Loucy (cell line): Measurements from ENCODE around the gene BACE1.
A peak's percentile ranks its signal among the peaks of the same experiment; 100 is the strongest.

Experiments
- H2AFZ ChIP-seq: fragments of 200-600 bp; sonication (generic); 2 replicates; pipeline ENCODE4 v1.6.0; 2016; ENCODE audit warnings: antibody characterized with exemption, mild to moderate bottlenecking, low read length, moderate library complexity
- H3F3A ChIP-seq: fragments of 200-600 bp; 2 replicates; pipeline ENCODE4 v1.6.0; 2016; ENCODE audit warnings: antibody characterized with exemption, low read depth, mild to moderate bottlenecking
- H3K27me3 ChIP-seq: fragments of 200-600 bp; sonication (generic); 2 replicates; pipeline ENCODE4 v1.6.1; 2014; ENCODE audit warnings: low read length, mild to moderate bottlenecking; ENCODE audit not compliant: insufficient read depth, poor library complexity, severe bottlenecking
- H3K36me3 ChIP-seq: fragments of 200-600 bp; sonication (generic); 2 replicates; pipeline ENCODE4 v1.6.1; 2016; ENCODE audit warnings: low read length; ENCODE audit not compliant: insufficient read depth
- H3K4me1 ChIP-seq: fragments of 200-600 bp; sonication (generic); 2 replicates; pipeline ENCODE4 v1.5.1; 2014; ENCODE audit warnings: low read length, mild to moderate bottlenecking; ENCODE audit not compliant: insufficient read depth, poor library complexity, severe bottlenecking
- H3K4me2 ChIP-seq: fragments of 200-600 bp; sonication (generic); 2 replicates; pipeline ENCODE4 v1.6.0; 2014; ENCODE audit warnings: antibody characterized with exemption, low read length, low read depth, mild to moderate bottlenecking; ENCODE audit not compliant: poor library complexity, severe bottlenecking
- H3K4me3 ChIP-seq: fragments of 200-600 bp; sonication (generic); 2 replicates; pipeline ENCODE4 v1.5.1; 2014; ENCODE audit warnings: low read length, mild to moderate bottlenecking, mixed read lengths; ENCODE audit not compliant: poor library complexity, severe bottlenecking
- H3K79me2 ChIP-seq: fragments of 200-600 bp; sonication (generic); 2 replicates; pipeline ENCODE4 v1.6.1; 2014; ENCODE audit warnings: low read length; ENCODE audit not compliant: insufficient read depth
- H3K9ac ChIP-seq: fragments of 200-600 bp; sonication (generic); 2 replicates; pipeline ENCODE4 v1.6.0; 2014; ENCODE audit warnings: mild to moderate bottlenecking, low read depth, low read length, moderate library complexity; ENCODE audit not compliant: poor library complexity, severe bottlenecking
- H3K9me2 ChIP-seq: fragments of 200-600 bp; sonication (generic); replicated peaks from 2 replicates; pipeline ENCODE4 v1.6.1; 2016; ENCODE audit warnings: low read depth, low read length, mixed read lengths
- H3K9me3 ChIP-seq: fragments of 200-600 bp; sonication (generic); 2 replicates; pipeline ENCODE4 v1.6.1; 2014; ENCODE audit warnings: mild to moderate bottlenecking, antibody characterized with exemption, low read length, low read depth; ENCODE audit not compliant: insufficient read depth
- H4K20me1 ChIP-seq: fragments of 200-600 bp; sonication (generic); 2 replicates; pipeline ENCODE4 v1.6.0; 2014; ENCODE audit warnings: antibody characterized with exemption, low read length, mild to moderate bottlenecking; ENCODE audit not compliant: insufficient read depth, poor library complexity, severe bottlenecking
- CTCF ChIP-seq: fragments of 200-600 bp; sonication (generic); conservative IDR thresholded peaks from 2 replicates; pipeline ENCODE4 v1.5.1; 2014; ENCODE audit warnings: mild to moderate bottlenecking, antibody characterized with exemption, low read length
- EZH2phosphoT487 ChIP-seq: fragments of 200-600 bp; IDR thresholded peaks from 2 replicates; pipeline ENCODE4 v1.6.1; 2018; ENCODE audit warnings: antibody characterized with exemption, mild to moderate bottlenecking, moderate library complexity, borderline replicate concordance

The BACE1 gene

GRCh38 chr11:117314840-117315239 is 1.2 kb downstream of the BACE1 start:
- Histone ChIP-seq H4K20me1 (no peaks in the 10 kb centered on the region), H3F3A (no peaks in the 10 kb centered on the region), H3K79me2 (0 out of 2 replicates have a peak, but pooled peaks cover 5% of the 10 kb centered on the region), H3K9me2 (no peaks in the 10 kb centered on the region), H3K27me3 (no peaks in the 10 kb centered on the region), H3K4me3 (peak overlapping the region; percentile 86), H3K36me3 (no peaks in the 10 kb centered on the region), H2AFZ (no peak overlapping the region), H3K4me2 (peak overlapping the region; percentile 75), H3K4me1 (peaks cover 10% of the 10 kb centered on the region), H3K9me3 (no peaks in the 10 kb centered on the region), H3K9ac (peak overlapping the region; percentile 82)
- TF ChIP-seq CTCF (no peak), EZH2phosphoT487 (no peak)

DNA sequence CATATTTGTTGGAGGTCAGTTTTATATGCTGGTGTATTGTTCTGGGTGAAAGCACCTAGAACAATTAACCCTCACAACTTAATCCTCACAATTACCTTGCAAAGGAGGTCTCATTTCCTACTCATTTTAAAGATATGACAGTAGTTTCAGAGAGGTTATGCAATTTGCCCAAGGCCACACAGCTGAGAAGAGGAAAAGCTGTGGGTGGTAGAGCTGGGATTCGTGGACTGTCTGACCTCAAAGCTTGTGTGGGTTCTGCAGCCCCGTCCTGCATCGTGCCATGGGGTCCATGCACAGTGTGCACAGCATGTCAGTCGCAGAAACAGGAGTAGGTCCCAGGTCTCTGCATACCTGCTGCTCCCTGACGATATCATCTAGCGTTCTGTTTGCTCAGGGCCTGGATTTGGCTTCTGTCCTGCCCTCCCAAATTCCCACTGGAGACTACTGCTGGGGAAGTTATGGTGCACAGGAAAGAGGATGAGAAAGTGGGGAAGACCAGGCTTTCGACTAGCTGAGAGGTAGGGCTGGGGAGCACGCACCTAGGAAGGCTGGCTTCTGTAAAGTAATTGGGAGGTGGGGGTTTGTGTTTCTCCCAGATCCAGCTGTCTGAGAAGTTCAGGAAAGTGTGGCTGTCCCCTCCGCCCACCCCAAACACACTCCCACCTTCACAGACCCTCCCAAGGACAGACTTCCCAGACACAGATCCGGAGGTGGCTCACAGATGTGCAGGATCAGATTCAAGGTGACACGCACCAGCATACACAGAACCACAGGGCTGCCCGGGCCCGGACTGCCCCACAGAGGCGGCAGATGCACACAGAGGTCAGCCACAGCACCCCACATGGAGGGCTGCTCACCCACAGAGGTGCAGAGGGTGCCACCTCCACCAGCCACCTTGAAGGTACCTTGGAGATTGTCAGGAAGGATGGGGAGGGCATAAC is 2.0 kb downstream of the BACE1 start:
- Histone ChIP-seq H3F3A (no peaks in the 10 kb centered on the region), H3K9me3 (no peaks in the 10 kb centered on the region), H3K9ac (peak overlapping the region; percentile 82), H3K4me1 (peaks cover 10% of the 10 kb centered on the region), H2AFZ (no peak overlapping the region), H3K4me3 (no peak overlapping the region), H3K9me2 (no peaks in the 10 kb centered on the region), H3K36me3 (no peaks in the 10 kb centered on the region), H3K4me2 (peak overlapping the region; percentile 75), H4K20me1 (no peaks in the 10 kb centered on the region), H3K79me2 (0 out of 2 replicates have a peak, but pooled peaks cover 5% of the 10 kb centered on the region), H3K27me3 (no peaks in the 10 kb centered on the region)
- TF ChIP-seq CTCF, result no peak
- no peak for TF ChIP-seq EZH2phosphoT487

- Histone ChIP-seq H3K9me3 (no peaks in the 10 kb centered on the region), H2AFZ (no peak overlapping the region), H4K20me1 (no peaks in the 10 kb centered on the region), H3K9me2 (no peaks in the 10 kb centered on the region), H3K4me2 (no peak overlapping the region), H3K4me3 (no peak overlapping the region), H3K79me2 (0 out of 2 replicates have a peak, but pooled peaks cover 5% of the 10 kb centered on the region), H3K36me3 (no peaks in the 10 kb centered on the region), H3K9ac (no peak overlapping the region), H3K27me3 (no peaks in the 10 kb centered on the region), H3K4me1 (peaks cover 10% of the 10 kb centered on the region), H3F3A (no peaks in the 10 kb centered on the region)
- TF ChIP-seq EZH2phosphoT487 (no peak), CTCF (no peak)
Measured at GRCh38 chr11:117313091-117313490, 3.0 kb downstream of the BACE1 start.
